ENCODE measurements around the gene CDS2. TPM values are rescaled to one million over a fixed set of nuclear protein-coding genes. Genes with fewer than 3 reads are reported as not detected.

Gene CDS2
- total RNA-seq, 1 donor from 2014 or later = 56.3 TPM

DNA sequence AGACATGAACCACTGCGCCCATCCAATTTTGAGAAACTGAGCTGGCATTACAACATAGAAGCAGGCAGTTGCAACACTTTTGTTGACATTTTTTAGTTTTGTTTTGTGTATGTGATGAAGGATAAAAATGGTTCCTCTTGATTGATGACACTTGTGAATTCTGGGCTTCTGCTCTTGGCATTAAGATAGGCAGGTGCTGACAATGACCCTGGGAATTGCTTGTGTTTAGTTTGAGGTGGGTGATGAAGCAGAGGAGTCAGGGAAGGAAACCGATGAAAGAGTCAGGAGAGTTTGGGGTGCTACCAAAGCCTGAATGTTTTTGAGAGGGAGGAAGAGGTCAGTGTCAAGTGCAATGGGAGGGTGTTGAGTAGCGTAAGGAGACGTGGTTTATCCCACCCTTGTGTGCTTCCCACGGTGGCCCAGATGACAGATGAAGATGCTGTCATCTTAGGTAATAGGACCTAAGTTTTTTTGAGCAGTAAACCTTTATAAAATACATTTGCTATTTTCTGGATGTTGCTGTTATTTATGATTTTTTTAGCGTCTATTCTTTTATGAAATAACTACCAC, 19.4 kb downstream of the CDS2 start:
- Mint-ChIP-seq H3K27ac (ENCODE audit: unreplicated experiment) (no peak overlapping the region), H3K4me1 (peaks cover 24% of the 10 kb centered on the region), H3K9me3 (no peaks in the 10 kb centered on the region), H3K4me3 (no peak overlapping the region), H3K36me3 (ENCODE audit: low read depth) (peaks cover 2% of the 10 kb centered on the region), H3K27me3 (ENCODE audit: low read depth) (no peaks in the 10 kb centered on the region)
- no peak for DNase-seq (ENCODE audit: low read depth, low spot score)
- TF ChIP-seq, protein P1, sequence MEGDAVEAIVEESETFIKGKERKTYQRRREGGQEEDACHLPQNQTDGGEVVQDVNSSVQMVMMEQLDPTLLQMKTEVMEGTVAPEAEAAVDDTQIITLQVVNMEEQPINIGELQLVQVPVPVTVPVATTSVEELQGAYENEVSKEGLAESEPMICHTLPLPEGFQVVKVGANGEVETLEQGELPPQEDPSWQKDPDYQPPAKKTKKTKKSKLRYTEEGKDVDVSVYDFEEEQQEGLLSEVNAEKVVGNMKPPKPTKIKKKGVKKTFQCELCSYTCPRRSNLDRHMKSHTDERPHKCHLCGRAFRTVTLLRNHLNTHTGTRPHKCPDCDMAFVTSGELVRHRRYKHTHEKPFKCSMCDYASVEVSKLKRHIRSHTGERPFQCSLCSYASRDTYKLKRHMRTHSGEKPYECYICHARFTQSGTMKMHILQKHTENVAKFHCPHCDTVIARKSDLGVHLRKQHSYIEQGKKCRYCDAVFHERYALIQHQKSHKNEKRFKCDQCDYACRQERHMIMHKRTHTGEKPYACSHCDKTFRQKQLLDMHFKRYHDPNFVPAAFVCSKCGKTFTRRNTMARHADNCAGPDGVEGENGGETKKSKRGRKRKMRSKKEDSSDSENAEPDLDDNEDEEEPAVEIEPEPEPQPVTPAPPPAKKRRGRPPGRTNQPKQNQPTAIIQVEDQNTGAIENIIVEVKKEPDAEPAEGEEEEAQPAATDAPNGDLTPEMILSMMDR (conservative IDR thresholded peaks at IDR 0.05) = no peak

DNA sequence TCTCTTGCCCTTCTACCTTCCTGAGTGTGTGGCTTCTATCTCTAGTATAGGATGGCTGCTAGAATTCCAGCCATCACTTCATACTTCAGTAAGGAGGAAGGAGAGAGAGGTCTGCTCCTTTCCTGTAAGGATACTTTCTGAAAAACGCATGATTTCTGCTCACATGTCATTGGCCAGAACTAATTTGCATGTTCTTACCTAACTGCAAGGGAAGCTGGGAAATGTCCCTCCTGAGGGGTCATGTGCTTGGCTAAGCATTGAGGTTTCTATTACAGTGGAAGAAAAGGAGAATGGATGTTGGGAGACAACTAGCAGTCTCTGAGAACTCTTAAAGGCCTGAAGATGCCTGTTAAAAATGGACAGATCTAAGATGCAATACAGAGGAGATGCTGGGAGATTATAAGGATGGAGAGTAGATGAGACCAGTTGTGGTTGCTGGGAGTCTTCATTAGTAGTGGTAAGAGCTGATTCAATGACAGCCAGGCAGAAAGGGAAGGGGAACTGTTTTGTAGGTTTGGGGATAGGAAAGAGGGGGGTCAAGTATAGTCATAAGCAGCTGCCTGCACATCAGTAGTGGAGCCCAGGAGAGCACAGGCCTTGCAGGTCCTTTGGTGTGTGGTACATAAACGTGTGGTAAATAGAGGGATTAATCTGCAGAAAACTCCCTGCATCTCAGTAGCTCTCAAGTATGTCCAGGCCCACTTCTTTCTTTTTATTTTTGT, 20.2 kb downstream of the CDS2 start:
- H3K36me3 Mint-ChIP-seq (ENCODE audit: low read depth) = peaks cover 2% of the 10 kb centered on the region
- no peak for DNase-seq (ENCODE audit: low read depth, low spot score)
- no peak overlapping the region for H3K4me3 Mint-ChIP-seq
- TF ChIP-seq, protein P1 (conservative IDR thresholded peaks at IDR 0.05) = no peak
- H3K4me1 Mint-ChIP-seq = peaks cover 24% of the 10 kb centered on the region
- H3K27me3 Mint-ChIP-seq (ENCODE audit: low read depth) = no peaks in the 10 kb centered on the region
- no peak overlapping the region for H3K27ac Mint-ChIP-seq (ENCODE audit: unreplicated experiment)
- no peaks in the 10 kb centered on the region for H3K9me3 Mint-ChIP-seq

DNA sequence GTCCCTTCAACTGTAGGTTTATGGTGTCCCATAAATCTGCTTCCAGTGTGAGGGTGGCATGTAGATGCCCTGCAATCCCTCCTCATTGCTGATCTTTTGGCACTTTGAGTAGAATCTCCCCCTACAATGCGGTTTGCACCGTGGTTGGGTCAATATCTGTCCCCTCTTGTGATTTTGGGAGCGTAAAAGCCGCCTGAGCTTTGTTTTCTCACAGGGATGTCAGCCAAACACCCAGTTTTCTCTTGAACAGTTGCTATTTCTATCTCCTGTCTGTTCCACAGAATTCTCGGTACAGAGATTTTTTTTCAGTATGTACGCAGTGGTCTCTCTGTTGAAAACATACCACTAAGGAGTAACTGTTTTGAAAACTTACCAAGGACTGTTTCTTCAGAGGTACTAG, 21.8 kb downstream of the CDS2 start:
- TF ChIP-seq, protein P1 (conservative IDR thresholded peaks at IDR 0.05) = no peak
- H3K36me3 Mint-ChIP-seq (ENCODE audit: low read depth) = peaks cover 2% of the 10 kb centered on the region
- no peak for DNase-seq (ENCODE audit: low read depth, low spot score)
- H3K9me3 Mint-ChIP-seq = no peaks in the 10 kb centered on the region
- H3K4me3 Mint-ChIP-seq = no peak overlapping the region
- H3K27me3 Mint-ChIP-seq (ENCODE audit: low read depth) = no peaks in the 10 kb centered on the region
- H3K27ac Mint-ChIP-seq (ENCODE audit: unreplicated experiment) = no peak overlapping the region
- peaks cover 24% of the 10 kb centered on the region for H3K4me1 Mint-ChIP-seq

DNA sequence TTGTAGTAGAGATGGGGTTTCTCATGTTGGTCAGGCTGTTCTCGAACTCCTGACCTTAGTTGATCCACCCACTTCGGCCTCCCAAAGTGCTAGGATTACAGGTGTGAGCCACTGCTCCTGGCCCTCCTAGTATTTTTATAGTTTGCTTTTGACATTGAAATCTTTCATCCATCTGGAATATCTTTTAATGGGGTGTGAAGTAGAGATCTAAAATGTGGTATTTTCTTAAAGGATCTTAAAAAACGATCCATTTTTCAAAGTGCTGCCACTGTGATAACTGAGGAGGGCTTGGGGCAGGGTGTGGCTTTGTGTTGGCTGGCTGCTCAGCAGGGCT, 23.1 kb downstream of the CDS2 start:
- Mint-ChIP-seq H3K4me3 (no peak overlapping the region), H3K9me3 (no peaks in the 10 kb centered on the region), H3K36me3 (ENCODE audit: low read depth) (peaks cover 2% of the 10 kb centered on the region), H3K27me3 (ENCODE audit: low read depth) (no peaks in the 10 kb centered on the region), H3K27ac (ENCODE audit: unreplicated experiment) (no peak overlapping the region), H3K4me1 (peaks cover 24% of the 10 kb centered on the region)
- no peak for DNase-seq (ENCODE audit: low read depth, low spot score)
- TF ChIP-seq, protein P1 (conservative IDR thresholded peaks at IDR 0.05) = no peak

DNA sequence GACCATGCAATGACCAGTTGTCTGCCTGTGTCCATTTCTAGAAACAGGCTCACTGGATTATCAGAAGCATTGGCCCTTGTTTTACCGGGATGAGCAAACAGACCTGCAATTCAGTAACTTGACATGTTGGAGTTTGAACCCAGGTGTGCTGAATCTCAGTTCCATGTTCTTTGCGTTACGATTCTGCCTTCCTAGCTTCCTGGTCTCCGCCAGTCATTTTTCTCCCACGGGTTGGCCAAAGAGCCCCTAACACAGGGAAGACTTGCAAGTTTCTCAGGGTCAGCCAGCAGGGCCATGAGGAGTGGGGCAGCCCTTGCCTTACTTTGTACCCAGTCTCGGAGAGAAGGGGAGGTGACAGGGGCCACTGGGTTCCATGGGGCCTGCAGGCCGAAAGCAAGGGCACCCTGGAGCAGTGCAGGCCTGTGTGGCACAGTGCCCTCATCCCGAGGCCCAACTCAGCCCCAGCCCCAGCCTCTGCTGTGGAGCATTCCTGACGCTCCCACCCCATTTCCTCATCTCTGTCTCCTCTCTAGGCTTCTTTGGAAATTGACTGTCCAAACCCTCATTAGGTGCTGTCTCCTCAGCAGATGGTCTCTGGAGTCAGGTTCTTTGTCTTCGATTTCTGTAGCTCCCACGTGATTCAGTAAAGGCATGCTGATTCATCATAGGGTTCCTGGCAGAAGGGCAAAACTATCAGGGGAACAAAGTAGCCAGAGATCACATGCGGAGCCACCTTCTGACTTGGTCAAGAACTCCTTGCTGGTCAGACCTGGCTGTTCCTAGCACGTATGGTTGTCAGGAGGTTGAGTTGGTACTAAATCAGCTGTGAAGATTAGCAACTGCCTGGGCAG, 23.6 kb downstream of the CDS2 start:
- no peaks in the 10 kb centered on the region for H3K27me3 Mint-ChIP-seq (ENCODE audit: low read depth)
- no peaks in the 10 kb centered on the region for H3K9me3 Mint-ChIP-seq
- H3K27ac Mint-ChIP-seq (ENCODE audit: unreplicated experiment) = no peak overlapping the region
- peaks cover 2% of the 10 kb centered on the region for H3K36me3 Mint-ChIP-seq (ENCODE audit: low read depth)
- no peak overlapping the region for H3K4me3 Mint-ChIP-seq
- no peak for DNase-seq (ENCODE audit: low read depth, low spot score)
- TF ChIP-seq, protein P1 (conservative IDR thresholded peaks at IDR 0.05) = no peak
- peaks cover 24% of the 10 kb centered on the region for H3K4me1 Mint-ChIP-seq

All from neural crest cell (in vitro differentiated cells).